Measurements from ENCODE around the gene CAPZA2. TPM values are rescaled to one million over a fixed set of nuclear protein-coding genes. Genes with fewer than 3 reads are reported as not detected.
"Not testable (repeated sequence)": the region's sequence is repeated elsewhere in the genome, so short reads cannot be mapped to it uniquely, and the experiment has no call there.

Gene CAPZA2
- total RNA-seq, 6 donors from 2014 or later: 45.1 to 260 (median 168) TPM

DNA sequence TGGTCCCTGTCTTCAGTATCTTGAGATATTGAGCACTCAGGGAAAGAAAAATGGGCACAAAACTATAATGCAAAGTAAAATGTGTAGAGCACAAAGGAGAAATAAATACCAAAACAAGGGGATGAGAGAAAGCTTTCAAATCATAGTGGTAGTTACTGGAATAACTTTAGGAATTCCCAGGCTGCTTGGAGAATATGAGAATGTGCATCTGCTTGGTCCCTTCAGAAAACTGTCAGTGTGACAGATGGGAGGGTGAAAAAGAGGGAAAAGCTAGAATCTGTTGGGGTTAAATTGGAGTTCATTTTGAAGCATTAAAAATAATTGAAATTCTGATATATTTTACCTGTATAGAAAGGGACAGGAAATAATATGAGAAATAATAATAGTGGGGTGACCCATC lies 106.2 kb downstream of the CAPZA2 start:
- no peak for ATAC-seq (ENCODE audit: low FRiP score in 2 of 2)

DNA sequence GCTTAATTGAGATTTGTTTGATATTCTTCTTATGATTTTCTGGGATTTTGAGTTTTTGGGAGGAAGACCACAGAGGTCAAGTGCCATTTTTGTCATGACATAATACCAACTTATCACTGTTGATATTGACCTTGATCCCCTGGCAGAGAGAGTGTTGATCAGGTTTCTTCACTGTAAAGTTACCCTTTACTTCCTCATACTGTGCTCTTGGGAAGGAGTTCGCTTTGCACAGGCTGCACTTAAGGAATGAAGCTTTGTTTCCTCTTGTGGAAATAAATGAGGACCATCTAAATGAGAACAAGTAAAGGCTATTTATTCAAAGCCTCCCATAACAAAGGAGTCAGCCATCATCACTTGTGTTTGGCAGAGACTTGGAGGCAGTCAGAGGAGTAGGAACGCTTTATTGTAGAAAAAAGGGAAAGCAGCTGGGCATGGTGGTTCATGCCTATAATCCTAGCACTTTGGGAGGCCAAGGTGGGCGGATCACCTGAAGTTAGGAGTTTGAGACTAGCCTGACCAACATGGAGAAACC lies 107.0 kb downstream of the CAPZA2 start:
- TF ChIP-seq EP300 (IDR thresholded peaks at IDR 0.05) (no peak), CTCF (IDR thresholded peaks at IDR 0.05) (no peak), POLR2AphosphoS5 (IDR thresholded peaks at IDR 0.05) (no peak), POLR2A (IDR thresholded peaks at IDR 0.05) (no peak)
- H3K9me3 ChIP-seq: no peaks in the 10 kb centered on the region
- H3K27me3 ChIP-seq: no peaks in the 10 kb centered on the region
- H3K27ac ChIP-seq: no peak overlapping the region
- ATAC-seq (ENCODE audit: low FRiP score in 2 of 2) (no peak), DNase-seq (no peak)
- H3K36me3 ChIP-seq: no peaks in the 10 kb centered on the region
- H3K4me1 ChIP-seq: peaks cover 0 to 17% (median 8%) of the 10 kb centered on the region in 4 donors
- 72 to 89% methylated on average over 3 of the region's 3 CpGs for WGBS, 2 donors
- H3K4me3 ChIP-seq: no peak overlapping the region

More for the DNA sequence above, 106.2 kb downstream of the CAPZA2 start:
- TF ChIP-seq CTCF (IDR thresholded peaks at IDR 0.05): no peak
- TF ChIP-seq EP300 (IDR thresholded peaks at IDR 0.05): no peak
- no peak for TF ChIP-seq POLR2A (IDR thresholded peaks at IDR 0.05)
- no peak for TF ChIP-seq POLR2AphosphoS5 (IDR thresholded peaks at IDR 0.05)
- Histone ChIP-seq H3K27me3 (no peaks in the 10 kb centered on the region), H3K4me3 (no peak overlapping the region), H3K36me3 (no peaks in the 10 kb centered on the region), H3K27ac (no peak overlapping the region), H3K4me1 (peaks cover 0 to 17% (median 8%) of the 10 kb centered on the region in 4 donors), H3K9me3 (no peaks in the 10 kb centered on the region)
- DNase-seq: no peak

DNA sequence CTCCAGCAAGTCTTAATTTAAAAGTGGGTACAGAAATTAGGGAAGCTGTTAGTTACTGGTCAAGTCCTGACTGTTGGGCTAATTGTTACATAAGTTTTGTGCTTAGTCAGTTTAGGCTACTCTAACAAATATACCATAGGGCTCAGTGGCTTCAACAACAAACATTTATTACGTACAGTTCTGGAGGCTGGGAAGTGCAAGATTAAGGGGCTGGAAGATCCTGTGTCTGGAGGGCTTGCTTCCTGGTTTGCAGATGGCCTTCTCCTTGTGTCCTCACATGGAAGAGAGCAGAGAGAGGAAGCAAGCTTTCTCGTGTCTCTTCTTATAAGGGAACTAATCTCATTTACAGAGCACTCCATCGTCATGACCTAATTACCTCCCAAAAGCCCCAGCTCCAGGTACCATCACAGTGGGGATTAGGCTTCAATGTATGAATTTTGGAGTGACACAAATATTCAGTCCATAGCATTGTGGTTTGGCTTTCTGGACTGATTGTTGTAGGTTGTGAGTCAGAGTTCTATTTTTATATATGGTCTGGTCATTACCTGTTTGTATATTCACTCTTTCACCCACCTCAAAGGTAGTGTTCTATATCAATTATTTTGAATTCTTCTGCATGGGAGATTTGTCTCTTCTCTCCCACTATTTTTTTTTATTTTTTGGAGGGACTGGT lies 108.0 kb downstream of the CAPZA2 start:
- H3K27me3 ChIP-seq: no peaks in the 10 kb centered on the region
- TF ChIP-seq POLR2A (IDR thresholded peaks at IDR 0.05) (no peak), CTCF (IDR thresholded peaks at IDR 0.05) (no peak), EP300 (IDR thresholded peaks at IDR 0.05) (no peak), POLR2AphosphoS5 (IDR thresholded peaks at IDR 0.05) (no peak)
- DNase-seq (no peak), ATAC-seq (ENCODE audit: low FRiP score in 2 of 2) (peak in 1 of 2 donors; percentile 35)
- no peaks in the 10 kb centered on the region for H3K36me3 ChIP-seq
- no peak overlapping the region for H3K4me3 ChIP-seq
- 63 to 79% methylated on average over 3 of the region's 3 CpGs for WGBS, 2 donors
- no peaks in the 10 kb centered on the region for H3K9me3 ChIP-seq
- peaks cover 0 to 17% (median 8%) of the 10 kb centered on the region in 4 donors for H3K4me1 ChIP-seq
- no peak overlapping the region for H3K27ac ChIP-seq

DNA sequence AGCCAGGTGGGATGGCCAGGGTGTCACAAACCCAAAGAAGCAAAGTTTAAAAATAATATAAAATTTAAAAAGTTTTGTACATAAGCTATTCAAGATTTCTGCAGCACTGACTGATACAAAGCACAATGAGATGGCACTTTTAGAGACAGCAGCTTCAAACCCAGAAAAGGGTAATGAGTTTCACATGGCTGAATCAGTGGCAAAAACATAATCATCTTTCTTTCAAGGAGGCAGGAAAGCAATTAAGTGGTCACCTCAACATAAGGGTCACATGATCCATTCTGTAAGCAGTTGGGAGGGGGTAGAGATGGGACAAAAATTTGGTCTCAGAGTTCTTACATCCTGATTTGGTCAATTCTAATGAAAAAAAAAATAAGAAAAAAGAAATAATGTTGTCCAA lies 108.8 kb downstream of the CAPZA2 start:
- not testable (repeated sequence) for H3K27me3 ChIP-seq; DNase-seq; ATAC-seq (ENCODE audit: low FRiP score in 2 of 2); H3K9me3 ChIP-seq; H3K4me3 ChIP-seq; H3K36me3 ChIP-seq; H3K27ac ChIP-seq
- peaks cover 0 to 17% (median 8%) of the 10 kb centered on the region in 4 donors for H3K4me1 ChIP-seq

Small RNAs within 50 kb of the gene (small RNA-seq; reads per million reads assigned to genes)
- gene RF00019: 0 reads per million in 4 donors
- gene RF02179: 0 reads per million in 4 donors
- gene RF02180: 0 reads per million in 4 donors
- 0 reads per million in 4 donors for gene RF02188
- gene RNA5SP239: 0 reads per million in 4 donors

Other genes starting within 250 kb of the CAPZA2 start
- gene MET, start 190.4 kb upstream of the CAPZA2 start, total RNA-seq: 100 to 1,000 TPM in 1 of 6 donors, 10 to 100 TPM in 5; 32.4 to 114 (median 82.2) TPM
- 100 to 1,000 TPM in 2 of 6 donors, 10 to 100 TPM in 4; 36.0 to 135 (median 73.4) TPM for gene ST7, start 90.9 kb downstream of the CAPZA2 start, total RNA-seq

Measured in upper lobe of left lung (tissue), 6 donors.